ENCODE data around the gene KRTAP10-5. TPM values are rescaled to one million over a fixed set of nuclear protein-coding genes. Genes with fewer than 3 reads are reported as not detected.
"Not testable (repeated sequence)": the region's sequence is repeated elsewhere in the genome, so short reads cannot be mapped to it uniquely, and the experiment has no call there.

KRTAP10-5 gene
- total and polyA plus RNA-seq, 10 donors, result not detected

GRCh38 chr21:44613386-44614155 lies 33.2 kb upstream of the KRTAP10-5 start:
- TF ChIP-seq POLR2AphosphoS5 (IDR thresholded peaks at IDR 0.05) (no peak), POLR2A (IDR thresholded peaks at IDR 0.05) (no peak), CTCF (IDR thresholded peaks at IDR 0.05 in 8 of 11, conservative IDR thresholded peaks at IDR 0.05 in 3 of 11) (no peak)
- intact Hi-C loops (cut with DNase I; ENCODE audit: low total_unique reads), result no loop called here

GRCh38 chr21:44612669-44613229 lies 32.3 kb upstream of the KRTAP10-5 start:
- H3K4me1 ChIP-seq, result no peaks in the 10 kb centered on the region
- peaks cover 0 to 40% (median 34%) of the 10 kb centered on the region in 8 donors for H3K9me3 ChIP-seq
- H3K27ac ChIP-seq, result no peak overlapping the region
- H3K27me3 ChIP-seq (replicated peaks in 1 of 7), result peaks cover 0 to 41% (median 0%) of the 10 kb centered on the region in 7 donors
- no peak overlapping the region for H3K4me3 ChIP-seq
- TF ChIP-seq POLR2A (IDR thresholded peaks at IDR 0.05) (no peak), CTCF (IDR thresholded peaks at IDR 0.05 in 8 of 11, conservative IDR thresholded peaks at IDR 0.05 in 3 of 11) (no peak), POLR2AphosphoS5 (IDR thresholded peaks at IDR 0.05) (no peak)
- DNase-seq, result no peak
- H3K36me3 ChIP-seq, result no peaks in the 10 kb centered on the region
- intact Hi-C loops (cut with DNase I; ENCODE audit: low total_unique reads), result no loop called here
- 81 to 87% (median 86%) methylated on average over 13 of the region's 13 CpGs for WGBS, 5 donors

More at GRCh38 chr21:44613386-44614155, 33.2 kb upstream of the KRTAP10-5 start:
- H3K27ac ChIP-seq, result no peak overlapping the region
- H3K9me3 ChIP-seq, result peaks cover 0 to 37% (median 34%) of the 10 kb centered on the region in 8 donors
- H3K4me1 ChIP-seq, result peaks cover 0 to 7% (median under 1%) of the 10 kb centered on the region in 6 donors
- peaks cover 0 to 41% (median 0%) of the 10 kb centered on the region in 7 donors for H3K27me3 ChIP-seq (replicated peaks in 1 of 7)
- 90 to 92% (median 91%) methylated on average over 24 to 26 of the region's 26 CpGs for WGBS, 5 donors
- no peak overlapping the region for H3K4me3 ChIP-seq
- H3K36me3 ChIP-seq, result no peaks in the 10 kb centered on the region
- no peak for DNase-seq

GRCh38 chr21:44612029-44612486 lies 31.7 kb upstream of the KRTAP10-5 start, which contains the start of gene KRTAP10-8:
Gene KRTAP10-8 (plus strand): TSS chr21:44612079. CDS start chr21:44612101, 22 bp downstream.
- WGBS, 5 donors, result 81 to 94% (median 90%) methylated on average over 6 to 8 of the region's 8 CpGs
- intact Hi-C loops (cut with DNase I; ENCODE audit: low total_unique reads), result no loop called here
- Histone ChIP-seq H3K27ac (no peak within 1 kb of the TSS), H3K9me3 (peaks cover 0 to 40% (median 34%) of the 10 kb centered on the region in 8 donors), H3K36me3 (no peaks in the 10 kb centered on the region), H3K27me3 (replicated peaks in 1 of 7) (peaks cover 0 to 41% (median 0%) of the 10 kb centered on the region in 7 donors), H3K4me3 (no peak within 1 kb of the TSS), H3K4me1 (no peaks in the 10 kb centered on the region)
- no peak for DNase-seq
- TF ChIP-seq POLR2AphosphoS5 (IDR thresholded peaks at IDR 0.05) (no peak), POLR2A (IDR thresholded peaks at IDR 0.05) (no peak), CTCF (IDR thresholded peaks at IDR 0.05 in 8 of 11, conservative IDR thresholded peaks at IDR 0.05 in 3 of 11) (no peak)

GRCh38 chr21:44611551-44611950 lies 31.1 kb upstream of the KRTAP10-5 start:
- Histone ChIP-seq H3K9me3 (peaks cover 0 to 41% (median 34%) of the 10 kb centered on the region in 8 donors), H3K27me3 (replicated peaks in 1 of 7) (peaks cover 0 to 40% (median 0%) of the 10 kb centered on the region in 7 donors), H3K27ac (no peak overlapping the region), H3K4me3 (no peak overlapping the region), H3K36me3 (no peaks in the 10 kb centered on the region), H3K4me1 (no peaks in the 10 kb centered on the region)
- no peak for TF ChIP-seq CTCF (IDR thresholded peaks at IDR 0.05 in 8 of 11, conservative IDR thresholded peaks at IDR 0.05 in 3 of 11)
- no peak for TF ChIP-seq POLR2AphosphoS5 (IDR thresholded peaks at IDR 0.05)
- no peak for TF ChIP-seq POLR2A (IDR thresholded peaks at IDR 0.05)
- 80 to 95% (median 85%) methylated on average over 4 of the region's 4 CpGs for WGBS, 5 donors
- no peak for DNase-seq
- intact Hi-C loops (cut with DNase I; ENCODE audit: low total_unique reads), result no loop called here

- peaks cover 0 to 30% (median 0%) of the 10 kb centered on the region in 7 donors for H3K27me3 ChIP-seq (replicated peaks in 1 of 7)
- WGBS, 5 donors, result 91 to 95% (median 94%) methylated on average over 7 of the region's 7 CpGs
- H3K4me1 ChIP-seq; H3K36me3 ChIP-seq; DNase-seq; H3K27ac ChIP-seq; intact Hi-C loops (cut with DNase I; ENCODE audit: low total_unique reads); H3K4me3 ChIP-seq: not testable (repeated sequence)
- H3K9me3 ChIP-seq, result peaks cover 0 to 46% (median 34%) of the 10 kb centered on the region in 8 donors
Measured at GRCh38 chr21:44610157-44610843, 29.9 kb upstream of the KRTAP10-5 start.
